Activated CD4-positive, alpha-beta T cell treated with anti-CD3 and anti-CD28 coated beads for 48 hours (primary cell): ENCODE results near the gene KIAA0319L.

Experiments used
- DNase-seq: peaks from one replicate; pipeline ENCODE4 v3.0.0-alpha.2; 2020

KIAA0319L gene

DNA sequence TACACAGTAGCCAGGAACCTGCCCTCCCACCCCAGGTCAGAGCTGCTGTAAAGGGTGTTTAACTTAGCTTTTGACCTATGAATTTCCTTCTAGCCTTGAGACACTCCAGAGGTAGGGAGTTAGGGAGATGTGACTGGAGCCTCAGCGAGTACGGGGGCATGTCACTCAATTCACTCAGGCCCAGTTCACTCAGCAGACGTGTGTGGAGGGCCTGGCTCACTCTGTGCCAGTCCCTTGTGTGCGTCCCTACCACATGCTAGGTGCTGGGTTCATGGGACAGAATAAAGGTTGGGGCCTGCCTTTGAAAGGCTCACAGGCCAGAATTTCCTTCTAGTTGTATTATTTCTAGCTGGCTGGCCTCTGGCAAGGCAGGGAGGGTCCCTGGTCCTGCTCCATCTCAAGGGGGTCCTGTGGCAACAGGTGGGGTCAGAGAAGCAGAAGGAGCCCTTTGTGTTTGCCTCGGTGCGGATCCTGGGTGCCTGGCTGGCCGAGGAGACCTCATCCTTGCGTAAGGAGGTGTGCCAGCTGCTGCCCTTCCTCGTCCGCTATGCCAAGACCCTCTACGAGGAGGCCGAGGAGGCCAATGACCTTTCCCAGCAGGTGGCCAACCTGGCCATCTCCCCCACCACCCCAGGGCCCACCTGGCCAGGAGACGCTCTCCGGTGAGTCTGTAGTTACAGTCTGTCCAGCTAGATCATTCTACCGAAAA is 4.9 kb upstream of the KIAA0319L start:
- DNase-seq: no peak

GRCh38 chr1:35561297-35561971 is 4.2 kb upstream of the KIAA0319L start:
- no peak for DNase-seq

DNA sequence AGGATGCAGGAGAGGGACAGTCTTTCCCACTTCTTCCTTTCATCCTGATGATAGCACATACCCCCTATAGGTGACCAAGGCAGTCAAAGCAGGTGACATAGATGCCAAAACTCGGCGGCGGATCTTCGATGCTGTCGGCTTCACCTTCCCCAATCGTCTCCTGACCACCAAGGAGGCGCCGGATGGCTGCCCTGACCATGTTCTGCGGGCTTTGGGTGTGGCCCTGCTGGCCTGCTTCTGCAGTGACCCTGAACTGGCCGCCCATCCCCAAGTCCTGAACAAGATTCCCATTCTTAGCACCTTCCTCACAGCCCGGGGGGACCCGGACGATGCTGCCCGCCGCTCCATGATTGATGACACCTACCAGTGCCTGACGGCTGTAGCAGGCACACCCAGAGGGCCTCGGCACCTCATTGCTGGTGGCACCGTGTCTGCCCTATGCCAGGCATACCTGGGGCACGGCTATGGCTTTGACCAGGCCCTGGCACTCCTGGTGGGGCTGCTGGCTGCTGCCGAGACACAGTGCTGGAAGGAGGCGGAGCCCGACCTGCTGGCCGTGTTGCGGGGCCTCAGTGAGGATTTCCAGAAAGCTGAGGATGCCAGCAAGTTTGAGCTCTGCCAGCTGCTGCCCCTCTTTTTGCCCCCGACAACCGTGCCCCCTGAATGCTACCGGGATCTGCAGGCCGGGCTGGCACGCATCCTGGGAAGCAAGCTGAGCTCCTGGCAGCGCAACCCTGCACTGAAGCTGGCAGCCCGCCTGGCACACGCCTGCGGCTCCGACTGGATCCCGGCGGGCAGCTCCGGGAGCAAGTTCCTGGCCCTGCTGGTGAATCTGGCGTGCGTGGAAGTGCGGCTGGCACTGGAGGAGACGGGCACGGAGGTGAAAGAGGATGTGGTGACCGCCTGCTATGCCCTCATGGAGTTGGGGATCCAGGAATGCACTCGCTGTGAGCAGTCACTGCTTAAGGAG is 3.3 kb upstream of the KIAA0319L start:
- no peak for DNase-seq

GRCh38 chr1:35559317-35559944 is 2.2 kb upstream of the KIAA0319L start:
- DNase-seq: no peak

- no peak for DNase-seq
Measured at GRCh38 chr1:35558374-35559316, 1.4 kb upstream of the KIAA0319L start.

- peak; percentile 98 for DNase-seq
Measured at GRCh38 chr1:35557611-35558373, 589 bp upstream of the KIAA0319L start, which contains the start of gene NCDN. Gene NCDN (plus strand): TSS chr1:35557799. CDS start chr1:35558191, 392 bp downstream.

DNA sequence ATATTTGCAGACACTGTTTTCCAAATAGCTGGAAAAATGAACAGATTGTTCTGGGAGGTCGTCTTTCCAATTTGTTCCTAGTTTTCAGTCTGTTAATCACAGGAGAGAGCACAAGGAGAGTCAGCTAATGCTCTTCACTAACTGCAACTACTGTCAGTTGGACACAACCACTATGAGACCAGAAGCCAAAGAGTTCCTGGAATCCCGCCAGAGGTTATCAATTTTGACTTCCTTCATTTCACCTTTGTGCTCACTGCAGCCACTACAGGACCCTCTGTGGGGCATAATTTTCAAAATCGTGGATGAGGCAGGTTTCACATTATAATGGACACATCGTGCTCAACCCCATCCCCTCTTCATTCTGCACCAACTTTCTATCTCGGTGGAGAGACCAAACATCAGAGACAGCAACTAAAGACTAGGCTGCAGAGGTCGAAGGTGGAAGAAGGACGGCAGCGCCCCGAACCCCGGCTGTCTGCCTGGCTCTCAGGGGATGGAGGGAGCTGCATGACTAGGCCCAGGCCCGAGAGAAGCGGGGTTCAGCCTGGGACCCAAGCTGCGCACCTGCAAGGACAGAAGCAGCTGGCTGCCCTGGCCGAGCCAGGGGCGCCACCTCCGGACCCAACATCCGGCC is 602 bp downstream of the KIAA0319L start:
- no peak for DNase-seq

GRCh38 chr1:35555601-35556477 is 1.4 kb downstream of the KIAA0319L start:
- no peak for DNase-seq

DNA sequence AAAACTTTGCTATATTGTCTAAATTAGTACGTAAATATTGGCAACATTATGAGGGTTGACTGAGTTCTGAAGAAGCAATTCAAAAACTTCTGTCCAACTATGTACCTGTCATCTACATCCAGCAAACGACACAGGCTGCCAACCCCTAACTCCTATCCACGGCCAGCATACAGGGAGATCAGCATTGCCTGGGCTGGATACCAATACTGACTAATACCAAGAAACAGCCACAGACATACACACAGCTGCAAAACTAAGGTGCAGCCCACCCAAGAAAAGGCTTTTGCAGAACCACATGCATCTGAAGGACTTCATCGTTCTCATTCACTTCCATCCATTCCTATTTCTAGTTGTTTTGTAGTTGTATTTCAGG is 2.0 kb downstream of the KIAA0319L start:
- no peak for DNase-seq

DNA sequence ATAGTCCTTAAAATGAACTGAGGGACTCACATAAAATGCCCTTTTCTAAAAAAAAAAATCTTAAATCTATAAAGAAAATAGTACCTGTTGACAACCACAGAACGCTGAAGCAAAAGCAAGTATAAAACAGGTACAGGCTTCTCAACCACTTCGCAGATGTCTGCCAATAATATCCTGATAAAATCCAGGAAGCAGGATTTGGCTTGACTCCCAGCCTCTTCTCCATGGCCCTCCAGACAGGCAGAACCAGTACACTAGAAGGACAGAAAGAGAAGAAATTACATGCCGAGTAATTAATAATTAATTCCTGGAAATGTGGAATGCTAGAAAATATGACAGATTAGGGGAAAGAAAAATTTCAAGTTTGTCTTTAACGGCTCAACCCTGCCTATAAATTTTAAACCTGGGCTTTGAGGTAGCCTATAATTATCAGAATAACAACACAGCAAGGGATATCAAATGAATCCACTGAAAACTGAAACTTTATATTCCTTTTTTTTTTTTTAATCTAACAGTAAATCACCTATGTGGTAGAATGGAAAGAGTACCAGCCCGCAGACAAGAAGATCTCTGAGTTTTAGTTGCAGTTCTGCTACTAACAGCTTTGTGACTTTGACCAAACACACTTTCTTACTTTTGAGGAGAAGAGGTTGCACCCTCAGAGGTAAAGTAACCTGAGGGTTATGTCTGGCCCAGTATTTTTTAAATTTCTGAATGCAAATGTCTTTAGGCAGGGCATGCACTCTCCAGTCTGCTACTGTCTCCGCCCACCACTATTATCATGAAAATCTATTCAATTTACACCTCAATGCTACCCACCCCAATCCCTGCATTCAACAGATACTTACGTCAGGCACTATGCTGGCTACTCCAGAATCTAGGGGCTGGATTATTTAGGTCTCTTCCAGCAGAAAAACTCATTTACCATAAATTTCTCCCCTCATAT is 2.7 kb downstream of the KIAA0319L start:
- DNase-seq: no peak

DNA sequence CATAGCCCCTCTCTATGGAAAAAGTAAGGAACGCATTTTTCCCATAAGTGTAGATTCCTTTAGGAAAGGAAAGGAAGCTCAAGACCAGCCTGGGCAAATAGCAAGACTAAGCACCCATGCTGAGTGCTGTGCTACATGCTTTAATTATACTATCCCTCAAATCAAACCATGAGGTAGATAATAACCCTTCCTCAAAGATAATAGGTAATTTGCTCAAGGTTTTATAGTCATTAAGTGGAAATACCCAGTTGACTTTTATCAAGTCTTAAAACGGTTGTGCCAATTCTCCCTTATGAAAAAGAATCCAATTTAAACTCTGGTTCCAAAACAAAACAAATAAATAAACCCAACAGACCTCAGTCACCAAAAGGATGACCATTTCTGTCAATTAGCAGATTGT is 3.4 kb downstream of the KIAA0319L start:
- no peak for DNase-seq

DNA sequence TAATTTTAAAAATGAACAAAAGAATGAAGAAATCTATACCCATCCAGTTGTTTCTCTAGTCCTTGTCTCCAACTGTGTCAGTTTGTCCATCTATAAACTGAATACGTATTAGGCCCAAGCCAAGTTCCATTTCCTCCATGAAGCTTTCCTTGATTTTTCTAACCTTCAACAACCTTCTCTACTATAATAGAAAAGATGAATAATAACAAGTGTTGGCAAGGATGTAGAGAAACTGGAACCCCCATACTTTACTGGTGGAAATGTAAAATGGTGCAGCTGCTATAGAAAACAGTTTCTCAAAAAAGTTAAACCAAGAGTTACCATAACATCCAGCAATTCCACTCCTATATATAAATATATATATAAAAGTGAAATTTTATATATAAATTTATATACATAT is 10.6 kb downstream of the KIAA0319L start:
- no peak for DNase-seq

- DNase-seq: peak; percentile 54
Measured at GRCh38 chr1:35544976-35545375, 12.2 kb downstream of the KIAA0319L start.

GRCh38 chr1:35539824-35540261 is 17.4 kb downstream of the KIAA0319L start:
- no peak for DNase-seq

DNA sequence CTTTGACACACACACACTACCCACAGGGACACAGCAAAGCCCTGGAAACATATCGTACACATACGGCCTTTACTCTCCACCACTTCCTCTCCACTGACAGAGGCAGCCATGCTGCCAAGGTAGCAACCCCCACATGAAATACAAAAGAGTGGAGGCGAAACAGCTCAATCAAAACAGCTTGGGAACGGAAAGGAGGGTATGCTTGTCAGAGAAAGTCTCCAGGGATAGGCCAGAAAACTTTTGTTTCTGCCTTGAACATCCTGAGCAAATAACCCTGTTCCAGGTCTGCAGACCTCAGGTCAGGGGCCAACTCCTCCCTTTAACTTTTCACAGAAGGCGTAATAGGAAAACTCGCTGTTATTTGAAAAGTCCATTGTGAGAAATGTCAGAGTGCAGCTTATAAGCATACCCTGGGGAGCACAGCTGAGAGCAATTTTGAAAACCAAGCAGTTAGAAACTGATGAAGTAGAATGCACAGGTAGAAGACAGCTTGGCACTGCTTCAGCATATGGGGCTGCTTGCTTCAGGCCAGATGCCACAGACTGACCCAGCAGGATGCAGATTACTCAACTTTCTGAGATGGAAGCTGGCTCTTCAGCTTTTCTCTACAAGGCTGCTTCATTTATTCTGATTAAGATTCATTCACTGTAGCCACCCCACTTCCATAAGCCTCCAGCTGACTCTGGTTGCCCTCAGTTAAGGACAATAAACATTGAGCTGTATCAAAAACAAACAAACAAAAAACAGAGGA is 18.0 kb downstream of the KIAA0319L start:
- peak; percentile 28 for DNase-seq

DNA sequence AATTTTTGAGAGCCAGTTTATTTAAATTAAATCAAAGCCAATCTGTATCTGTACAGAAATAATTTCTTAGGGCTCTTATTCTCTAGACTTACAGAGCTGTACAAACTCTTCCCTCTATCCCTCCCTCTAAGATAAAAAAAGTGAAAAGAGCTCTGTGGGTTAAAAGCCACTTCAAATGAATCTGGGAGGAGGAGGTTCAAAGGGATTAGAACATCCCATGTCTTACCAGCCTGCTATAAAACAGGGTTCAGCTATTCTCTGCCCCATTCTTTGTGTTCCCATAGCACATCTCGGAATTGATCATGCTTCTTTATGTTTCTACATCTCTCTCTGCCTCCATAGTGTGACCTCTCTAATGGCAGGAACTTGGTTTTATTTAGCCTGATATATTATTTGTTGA is 19.4 kb downstream of the KIAA0319L start:
- no peak for DNase-seq

- no peak for DNase-seq
Measured at GRCh38 chr1:35536556-35537162, 20.5 kb downstream of the KIAA0319L start.
